Fibroblast of the aortic adventitia (primary cell): ENCODE measurements around the gene MYLK. TPM values are rescaled to one million over a fixed set of nuclear protein-coding genes. Genes with fewer than 3 reads are reported as not detected.
A peak's percentile ranks its signal among the peaks of the same experiment; 100 is the strongest.

Source experiments
- DNase-seq: peaks from one replicate; pipeline ENCODE4 v3.0.0-alpha.2; 2010; ENCODE audit warnings: low read depth
- H3K4me3 ChIP-seq: 2 replicates; pipeline ENCODE4 v1.5.1; 2011; ENCODE audit warnings: low read depth, mild to moderate bottlenecking, control low read depth, low read length, moderate library complexity
- CTCF ChIP-seq: IDR thresholded peaks from 2 replicates; pipeline ENCODE4 v1.5.1; 2011; ENCODE audit warnings: mild to moderate bottlenecking, low read length, control low read depth, inconsistent platforms; ENCODE audit not compliant: insufficient read depth
- total RNA-seq: library from RNA; depleted of rRNA; stranded (reverse); fragments of >200 nt; gene quantifications from 2 replicates; pipeline ENCODE4 v1.2.3, GENCODE V29; 2012; ENCODE audit warnings: low replicate concordance

The MYLK gene
- total RNA-seq, 1 donor = 74.7 TPM

- H3K4me3 ChIP-seq = no peak overlapping the region
- TF ChIP-seq CTCF = no peak
- no peak for DNase-seq
These were observed 6.7 kb downstream of the MYLK start for GRCh38 chr3:123877466-123877865.

DNA sequence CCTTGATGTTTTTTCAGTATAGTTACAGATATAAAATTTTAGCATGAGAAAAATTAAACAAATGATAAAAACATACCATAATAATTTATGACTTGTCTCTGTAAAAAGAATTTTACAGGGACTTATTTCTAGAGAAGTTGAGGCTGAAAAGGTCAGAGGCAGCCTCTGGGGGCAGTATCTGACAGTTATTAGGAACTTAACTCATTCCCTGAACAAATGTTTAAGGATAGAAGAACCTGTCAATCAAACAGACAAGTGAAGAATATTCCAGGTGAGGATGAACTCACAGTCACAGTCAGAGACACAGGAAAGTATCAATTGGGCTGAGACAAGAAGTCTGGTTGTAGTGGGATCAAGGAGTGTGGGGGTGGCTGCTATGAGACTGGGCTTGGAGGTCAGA, 7.3 kb downstream of the MYLK start:
- DNase-seq = no peak
- peak; percentile 11 for TF ChIP-seq CTCF
- H3K4me3 ChIP-seq = no peak overlapping the region

DNA sequence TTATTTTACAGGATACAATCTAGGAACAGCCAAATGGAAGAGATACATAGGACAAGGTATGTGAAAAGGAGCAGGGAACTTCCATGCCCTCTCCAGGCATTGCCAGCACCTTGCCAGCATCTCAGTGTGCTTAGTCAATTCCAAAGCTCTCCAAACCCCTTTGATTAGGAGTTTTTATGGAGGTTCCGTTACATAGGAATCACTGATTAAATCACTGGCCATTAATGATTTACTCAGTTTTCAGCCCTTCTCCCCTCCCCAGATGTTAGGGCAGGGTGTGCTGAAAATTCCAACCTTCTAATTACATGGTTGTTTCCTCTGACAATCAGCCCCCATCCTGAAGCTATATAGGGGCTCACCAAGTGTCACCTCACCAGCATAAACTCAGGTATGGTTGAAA, 11.5 kb downstream of the MYLK start:
- TF ChIP-seq CTCF = no peak
- DNase-seq = no peak
- H3K4me3 ChIP-seq = no peak overlapping the region

- peak; percentile 36 for DNase-seq
- no peak for TF ChIP-seq CTCF
- H3K4me3 ChIP-seq = no peak overlapping the region
These were observed 12.2 kb downstream of the MYLK start for GRCh38 chr3:123871946-123872345.

DNA sequence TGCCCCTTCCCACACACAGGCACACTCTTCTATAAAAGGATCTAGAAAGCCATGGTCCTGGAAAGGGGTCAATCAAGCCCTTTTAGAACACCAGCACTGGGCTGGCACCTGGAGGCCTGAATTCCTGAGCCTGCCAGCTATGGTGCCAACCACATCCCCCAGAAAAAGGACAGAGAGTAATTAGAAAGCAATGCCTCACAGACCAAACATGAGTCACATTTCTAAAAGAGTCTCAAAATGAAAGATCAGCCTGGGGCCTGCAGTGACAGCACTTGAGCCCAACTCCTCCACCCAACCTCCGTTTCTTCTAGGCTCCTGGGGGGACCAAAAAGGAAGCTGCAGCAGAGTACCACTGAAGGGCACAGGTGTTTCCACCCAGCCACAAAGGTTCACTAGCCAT, 14.1 kb downstream of the MYLK start:
- TF ChIP-seq CTCF = no peak
- no peak for DNase-seq
- no peak overlapping the region for H3K4me3 ChIP-seq

- DNase-seq = no peak
- no peak overlapping the region for H3K4me3 ChIP-seq
- no peak for TF ChIP-seq CTCF
These were observed 15.0 kb downstream of the MYLK start for GRCh38 chr3:123869165-123869564.

DNA sequence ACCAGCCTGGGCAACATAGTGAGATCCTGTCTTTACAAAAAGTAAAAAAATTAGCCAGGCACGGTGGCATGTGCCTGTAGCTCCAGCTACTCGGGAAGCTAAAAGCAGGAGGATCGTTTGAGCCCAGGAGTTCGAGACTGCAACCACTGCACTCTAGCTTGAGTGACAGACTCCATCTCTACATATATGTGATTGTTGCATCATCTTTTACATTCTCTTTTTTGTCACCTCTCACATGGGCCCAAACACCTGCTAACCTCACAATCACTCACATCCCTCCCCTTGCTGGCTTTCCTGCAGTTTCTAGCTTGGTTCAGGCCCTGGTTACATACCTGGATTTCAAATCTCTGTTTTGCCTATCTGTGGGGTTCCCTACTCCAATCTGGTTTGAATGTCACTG, 19.4 kb downstream of the MYLK start:
- no peak for DNase-seq
- TF ChIP-seq CTCF = no peak
- H3K4me3 ChIP-seq = no peak overlapping the region
